ENCODE data around the gene RPL11. TPM values are rescaled to one million over a fixed set of nuclear protein-coding genes. Genes with fewer than 3 reads are reported as not detected.

RPL11 gene
- total RNA-seq, 1 experiment from 2014 or later, result 865 TPM

DNA sequence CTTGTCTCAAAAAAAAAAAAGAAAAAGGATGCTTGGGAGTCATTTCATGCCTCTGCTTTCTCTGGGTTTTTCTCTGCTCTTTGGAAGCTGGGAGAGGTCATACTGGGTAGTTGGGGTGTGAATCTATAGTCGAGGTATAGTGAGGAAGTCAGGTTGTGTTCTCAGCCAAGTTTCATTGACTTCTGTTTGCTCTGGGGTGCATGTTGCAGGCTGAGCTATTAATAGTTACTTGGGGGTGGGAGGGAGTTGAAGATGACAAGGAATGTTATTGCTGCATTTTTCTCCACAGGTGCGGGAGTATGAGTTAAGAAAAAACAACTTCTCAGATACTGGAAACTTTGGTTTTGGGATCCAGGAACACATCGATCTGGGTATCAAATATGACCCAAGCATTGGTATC lies 2.8 kb downstream of the RPL11 start:
- H3K4me1 ChIP-seq (ENCODE audit: control insufficient read depth, insufficient read depth, low read length), result peaks cover 29% of the 10 kb centered on the region
- no peak for TF ChIP-seq TCF7L2 (IDR thresholded peaks at IDR 0.05; ENCODE audit: low read depth, low read length)
- no peak for TF ChIP-seq SIN3A (IDR thresholded peaks at IDR 0.05; ENCODE audit: borderline replicate concordance, insufficient read depth, low read depth, low read length)
- TF ChIP-seq, protein P1, sequence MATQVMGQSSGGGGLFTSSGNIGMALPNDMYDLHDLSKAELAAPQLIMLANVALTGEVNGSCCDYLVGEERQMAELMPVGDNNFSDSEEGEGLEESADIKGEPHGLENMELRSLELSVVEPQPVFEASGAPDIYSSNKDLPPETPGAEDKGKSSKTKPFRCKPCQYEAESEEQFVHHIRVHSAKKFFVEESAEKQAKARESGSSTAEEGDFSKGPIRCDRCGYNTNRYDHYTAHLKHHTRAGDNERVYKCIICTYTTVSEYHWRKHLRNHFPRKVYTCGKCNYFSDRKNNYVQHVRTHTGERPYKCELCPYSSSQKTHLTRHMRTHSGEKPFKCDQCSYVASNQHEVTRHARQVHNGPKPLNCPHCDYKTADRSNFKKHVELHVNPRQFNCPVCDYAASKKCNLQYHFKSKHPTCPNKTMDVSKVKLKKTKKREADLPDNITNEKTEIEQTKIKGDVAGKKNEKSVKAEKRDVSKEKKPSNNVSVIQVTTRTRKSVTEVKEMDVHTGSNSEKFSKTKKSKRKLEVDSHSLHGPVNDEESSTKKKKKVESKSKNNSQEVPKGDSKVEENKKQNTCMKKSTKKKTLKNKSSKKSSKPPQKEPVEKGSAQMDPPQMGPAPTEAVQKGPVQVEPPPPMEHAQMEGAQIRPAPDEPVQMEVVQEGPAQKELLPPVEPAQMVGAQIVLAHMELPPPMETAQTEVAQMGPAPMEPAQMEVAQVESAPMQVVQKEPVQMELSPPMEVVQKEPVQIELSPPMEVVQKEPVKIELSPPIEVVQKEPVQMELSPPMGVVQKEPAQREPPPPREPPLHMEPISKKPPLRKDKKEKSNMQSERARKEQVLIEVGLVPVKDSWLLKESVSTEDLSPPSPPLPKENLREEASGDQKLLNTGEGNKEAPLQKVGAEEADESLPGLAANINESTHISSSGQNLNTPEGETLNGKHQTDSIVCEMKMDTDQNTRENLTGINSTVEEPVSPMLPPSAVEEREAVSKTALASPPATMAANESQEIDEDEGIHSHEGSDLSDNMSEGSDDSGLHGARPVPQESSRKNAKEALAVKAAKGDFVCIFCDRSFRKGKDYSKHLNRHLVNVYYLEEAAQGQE (IDR thresholded peaks at IDR 0.05; ENCODE audit: insufficient read depth in 1 of 2, low read depth in 2 of 2, low read length in 1 of 2), result no peak
- TF ChIP-seq, protein P2, sequence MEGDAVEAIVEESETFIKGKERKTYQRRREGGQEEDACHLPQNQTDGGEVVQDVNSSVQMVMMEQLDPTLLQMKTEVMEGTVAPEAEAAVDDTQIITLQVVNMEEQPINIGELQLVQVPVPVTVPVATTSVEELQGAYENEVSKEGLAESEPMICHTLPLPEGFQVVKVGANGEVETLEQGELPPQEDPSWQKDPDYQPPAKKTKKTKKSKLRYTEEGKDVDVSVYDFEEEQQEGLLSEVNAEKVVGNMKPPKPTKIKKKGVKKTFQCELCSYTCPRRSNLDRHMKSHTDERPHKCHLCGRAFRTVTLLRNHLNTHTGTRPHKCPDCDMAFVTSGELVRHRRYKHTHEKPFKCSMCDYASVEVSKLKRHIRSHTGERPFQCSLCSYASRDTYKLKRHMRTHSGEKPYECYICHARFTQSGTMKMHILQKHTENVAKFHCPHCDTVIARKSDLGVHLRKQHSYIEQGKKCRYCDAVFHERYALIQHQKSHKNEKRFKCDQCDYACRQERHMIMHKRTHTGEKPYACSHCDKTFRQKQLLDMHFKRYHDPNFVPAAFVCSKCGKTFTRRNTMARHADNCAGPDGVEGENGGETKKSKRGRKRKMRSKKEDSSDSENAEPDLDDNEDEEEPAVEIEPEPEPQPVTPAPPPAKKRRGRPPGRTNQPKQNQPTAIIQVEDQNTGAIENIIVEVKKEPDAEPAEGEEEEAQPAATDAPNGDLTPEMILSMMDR (IDR thresholded peaks at IDR 0.05), result no peak
- no peak for TF ChIP-seq POLR2AphosphoS5 (IDR thresholded peaks at IDR 0.05; ENCODE audit: low read depth, low read length)
- no peak for DNase-seq (ENCODE audit: low read depth, low spot score)
- ATAC-seq, result no peak
- BruUV-seq (replicated peaks), result no TSS peak
- peaks cover 64% of the 10 kb centered on the region for H3K36me3 ChIP-seq (ENCODE audit: control insufficient read depth, insufficient read depth, low read length)
- ChIA-PET POLR2A (interaction anchor here (0.6 kb wide), 2 partner anchors 14 to 262 kb away, joined by 3 to 4 read pairs; no protein-coding TSS in a partner anchor), CTCF (no interaction called here)
- H3K4me3 ChIP-seq (ENCODE audit: low read depth in 2 of 2, low read length in 2 of 2), result no peak overlapping the region; a peak in 1 of 4 replicates
- no peaks in the 10 kb centered on the region for H3K27me3 ChIP-seq (ENCODE audit: control insufficient read depth, insufficient read depth, low read length)
- H3K27ac ChIP-seq (ENCODE audit: low read length), result no peak overlapping the region; the same call in 1 of the 2 replicates
- H3K9me3 ChIP-seq (ENCODE audit: control insufficient read depth, insufficient read depth, low read depth, low read length), result no peaks in the 10 kb centered on the region
- intact Hi-C loops (cut with micrococcal nuclease; ENCODE audit: unreplicated experiment) (no loop called here), in situ Hi-C loops (cut with HindIII; ENCODE audit: low pct_unique_long_range_greater_than_20kb, low sequenced_read_pairs) (no loop called here)

DNA sequence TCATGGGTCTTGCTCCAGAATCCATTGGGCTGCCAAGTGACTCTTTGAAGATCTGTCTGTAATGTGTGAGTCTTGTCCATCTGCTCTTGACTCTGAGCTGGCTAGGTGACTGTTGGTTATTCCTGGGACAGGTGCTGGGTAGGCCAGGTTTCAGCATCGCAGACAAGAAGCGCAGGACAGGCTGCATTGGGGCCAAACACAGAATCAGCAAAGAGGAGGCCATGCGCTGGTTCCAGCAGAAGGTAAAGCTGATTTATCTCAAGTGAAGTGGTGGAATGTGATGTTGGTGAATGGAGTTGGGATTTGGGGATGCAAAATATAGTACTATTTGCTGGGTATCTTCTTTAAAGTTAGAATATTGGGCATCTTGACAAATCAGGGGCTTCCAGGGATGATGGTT lies 4.1 kb downstream of the RPL11 start:
- ATAC-seq, result no peak
- Histone ChIP-seq H3K27ac (ENCODE audit: low read length) (no peak overlapping the region), H3K27me3 (ENCODE audit: control insufficient read depth, insufficient read depth, low read length) (no peaks in the 10 kb centered on the region), H3K4me1 (ENCODE audit: control insufficient read depth, insufficient read depth, low read length) (peaks cover 29% of the 10 kb centered on the region), H3K36me3 (ENCODE audit: control insufficient read depth, insufficient read depth, low read length) (peaks cover 75% of the 10 kb centered on the region), H3K9me3 (ENCODE audit: control insufficient read depth, insufficient read depth, low read depth, low read length) (no peaks in the 10 kb centered on the region), H3K4me3 (ENCODE audit: low read depth in 2 of 2, low read length in 2 of 2) (no peak overlapping the region)
- ChIA-PET POLR2A (interaction anchor here (0.6 kb wide), 1 partner anchor 134 kb away, joined by 6 read pairs; no protein-coding TSS in a partner anchor), CTCF (interaction anchor here (0.6 kb wide), 1 partner anchor 447 kb away, joined by 7 read pairs; the partner anchor contains the start of gene IL22RA1)
- DNase-seq (ENCODE audit: low read depth, low spot score), result no peak
- intact Hi-C loops (cut with micrococcal nuclease; ENCODE audit: unreplicated experiment), result no loop called here
- TF ChIP-seq, protein P1 (IDR thresholded peaks at IDR 0.05; ENCODE audit: insufficient read depth in 1 of 2, low read depth in 2 of 2, low read length in 1 of 2), result no peak
- TF ChIP-seq POLR2AphosphoS5 (IDR thresholded peaks at IDR 0.05; ENCODE audit: low read depth, low read length), result no peak
- no peak for TF ChIP-seq TCF7L2 (IDR thresholded peaks at IDR 0.05; ENCODE audit: low read depth, low read length)
- TF ChIP-seq SIN3A (IDR thresholded peaks at IDR 0.05; ENCODE audit: borderline replicate concordance, insufficient read depth, low read depth, low read length), result no peak
- TF ChIP-seq, protein P2 (IDR thresholded peaks at IDR 0.05), result no peak
- in situ Hi-C loops (cut with HindIII; ENCODE audit: low pct_unique_long_range_greater_than_20kb, low sequenced_read_pairs), result no loop called here
- no TSS peak for BruUV-seq (replicated peaks)
